Posterior cingulate gyrus (tissue), 11 donors: ENCODE results near the gene TBC1D5.

Source experiments
- DNase-seq, 10 donors: peaks; one replicate each; pipeline versions ENCODE4 v3.0.0 to v3.0.0-alpha.2; 2020 to 2021; ENCODE audit warnings: mixed read lengths in 3 of 10
- intact Hi-C: fragments of 100-400 bp; cut with DNase I; formaldehyde crosslinking; loops from one replicate; pipeline ENCODE4 v1.15.1; 2023

TBC1D5 gene

GRCh38 chr3:17330660-17331059, 411.8 kb downstream of the TBC1D5 start:
- DNase-seq: no peak
- intact Hi-C loops: no loop called here

DNA sequence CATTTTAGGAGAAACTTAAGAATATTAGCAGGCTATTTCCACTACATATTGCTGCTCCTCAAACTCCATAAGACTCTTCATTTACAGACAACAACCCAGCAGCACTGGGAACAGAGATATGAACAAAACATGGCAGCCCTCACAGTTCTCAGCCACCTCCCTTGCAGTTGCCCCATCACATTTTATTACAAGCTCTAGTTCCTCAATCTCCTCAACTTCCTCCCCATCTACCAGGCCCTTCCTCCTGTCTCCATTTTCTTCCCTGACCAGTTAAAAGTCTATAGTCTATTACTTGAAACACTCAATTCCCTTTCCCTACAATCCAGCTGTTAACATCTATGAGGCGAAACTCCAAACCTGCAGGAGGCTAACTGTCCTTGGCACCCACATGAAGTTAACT, 412.5 kb downstream of the TBC1D5 start:
- intact Hi-C loops: no loop called here
- DNase-seq: no peak

DNA sequence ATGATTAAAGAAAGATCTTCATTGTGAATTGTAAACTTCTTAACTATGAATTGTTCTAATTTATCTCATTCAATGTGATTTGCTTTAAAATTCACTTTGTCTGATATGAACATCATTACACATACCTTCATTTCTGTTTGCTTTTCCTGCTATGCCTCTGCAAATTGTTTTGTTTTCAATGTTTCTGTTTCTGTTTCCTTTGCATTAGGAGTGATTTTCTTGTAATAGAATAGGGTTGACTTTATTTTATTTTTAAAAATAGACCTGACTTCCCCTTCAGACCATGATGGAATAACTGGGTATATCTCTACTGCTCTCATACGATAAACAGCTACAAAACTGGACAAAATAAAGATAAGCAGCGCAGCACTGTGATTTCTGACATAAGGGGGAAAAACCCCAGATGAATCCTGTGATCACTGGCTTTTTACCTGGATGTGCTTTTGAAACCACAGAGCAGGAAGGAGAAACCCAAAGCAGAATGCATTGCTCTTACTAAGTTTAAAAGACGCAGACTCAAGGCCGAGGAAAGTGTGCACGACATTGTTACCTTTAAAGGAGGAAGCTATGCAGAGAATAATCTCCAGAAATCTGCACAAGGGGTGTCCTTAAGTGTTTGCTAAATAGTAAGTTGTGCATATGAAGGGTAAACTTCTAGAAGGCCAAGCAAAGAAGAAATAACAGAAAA, 420.2 kb downstream of the TBC1D5 start:
- intact Hi-C loops: no loop called here

DNA sequence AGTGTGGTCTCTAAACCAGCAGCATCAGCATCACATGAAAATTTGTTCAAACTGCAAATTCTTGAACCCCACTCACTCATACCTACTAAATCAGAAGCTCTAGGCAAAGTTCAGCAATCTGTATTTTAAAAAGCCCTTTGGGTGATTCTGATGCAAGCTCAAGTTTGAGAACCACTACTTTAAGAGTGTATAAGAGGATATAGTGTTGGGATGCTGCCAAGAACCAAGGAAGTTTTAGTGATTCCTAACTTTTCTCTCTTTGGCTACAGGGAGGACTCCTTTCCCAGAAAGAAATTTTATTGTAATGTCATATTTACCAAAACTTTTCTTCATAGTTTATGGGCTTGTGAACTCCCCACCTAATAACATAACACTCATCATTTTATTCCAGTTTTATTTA, 422.2 kb downstream of the TBC1D5 start:
- intact Hi-C loops: no loop called here
- DNase-seq: no peak

More for the DNA sequence above, 420.2 kb downstream of the TBC1D5 start:
- no peak for DNase-seq

- DNase-seq: no peak
- intact Hi-C loops: no loop called here
These were observed 426.5 kb downstream of the TBC1D5 start for GRCh38 chr3:17315897-17316296.

DNA sequence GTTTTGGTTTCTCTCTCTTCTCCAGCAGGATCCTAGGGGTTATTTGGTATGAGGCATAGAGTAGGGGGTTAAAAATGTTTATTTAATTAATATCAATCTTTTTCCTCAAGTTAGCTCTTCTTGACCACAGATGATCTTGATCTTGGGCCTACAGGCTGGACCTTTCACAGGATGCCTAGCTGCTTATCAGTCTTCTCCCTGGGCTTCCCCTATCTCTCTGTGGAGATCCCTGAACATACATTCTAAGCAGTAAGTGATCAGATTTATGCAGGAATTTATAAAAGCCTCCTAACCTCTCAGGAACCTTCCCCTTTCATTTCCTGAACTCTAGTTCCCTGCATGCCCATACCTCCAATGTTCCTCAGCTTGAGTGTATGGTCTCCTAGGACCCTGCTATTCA, 428.3 kb downstream of the TBC1D5 start:
- no peak for DNase-seq
- intact Hi-C loops: no loop called here

GRCh38 chr3:17313746-17314145, 428.7 kb downstream of the TBC1D5 start:
- intact Hi-C loops: no loop called here
- DNase-seq: no peak

DNA sequence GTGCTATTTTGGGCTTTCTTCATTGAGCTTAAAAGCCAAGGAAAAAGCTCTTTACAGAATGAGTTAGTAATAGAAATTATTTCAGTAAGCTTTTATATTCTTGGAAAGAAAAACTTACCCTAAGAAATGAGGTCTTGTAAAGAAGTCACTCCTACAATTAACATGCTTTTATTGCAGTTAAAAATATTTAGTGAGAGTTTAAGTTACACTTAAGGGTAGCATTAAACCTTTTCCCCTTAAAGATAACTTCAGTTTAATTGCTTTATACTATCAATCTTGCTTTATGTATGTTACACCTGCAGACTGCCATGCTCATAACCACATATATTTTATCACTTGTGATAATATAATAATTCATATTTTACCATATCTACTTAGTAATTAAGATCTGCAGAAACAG, 431.4 kb downstream of the TBC1D5 start:
- DNase-seq: no peak
- intact Hi-C loops: no loop called here

GRCh38 chr3:17307887-17308286, 434.5 kb downstream of the TBC1D5 start:
- DNase-seq: no peak
- intact Hi-C loops: no loop called here

GRCh38 chr3:17307482-17307881, 434.9 kb downstream of the TBC1D5 start:
- DNase-seq: no peak
- intact Hi-C loops: no loop called here

DNA sequence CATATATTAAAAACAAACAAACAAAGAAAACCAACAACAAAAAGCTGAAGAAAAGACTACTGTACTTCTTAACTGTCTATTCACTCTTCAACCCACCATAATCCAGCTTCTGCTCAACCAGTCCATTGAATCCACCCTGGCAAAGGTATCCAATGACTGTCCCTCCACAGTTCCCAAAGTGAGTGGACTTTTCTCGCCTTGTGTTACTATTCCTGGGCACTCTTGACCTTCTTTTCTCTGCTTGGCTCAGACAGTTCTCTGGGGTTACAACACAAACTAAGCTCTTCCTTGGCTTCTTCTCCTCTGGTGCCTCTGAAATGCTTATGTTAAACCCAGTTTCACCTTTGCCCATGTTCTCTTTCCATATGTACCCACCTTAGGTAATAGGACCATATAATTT, 437.5 kb downstream of the TBC1D5 start:
- no peak for DNase-seq
- intact Hi-C loops: no loop called here

GRCh38 chr3:17302774-17303173, 439.7 kb downstream of the TBC1D5 start:
- DNase-seq: no peak
- intact Hi-C loops: no loop called here

DNA sequence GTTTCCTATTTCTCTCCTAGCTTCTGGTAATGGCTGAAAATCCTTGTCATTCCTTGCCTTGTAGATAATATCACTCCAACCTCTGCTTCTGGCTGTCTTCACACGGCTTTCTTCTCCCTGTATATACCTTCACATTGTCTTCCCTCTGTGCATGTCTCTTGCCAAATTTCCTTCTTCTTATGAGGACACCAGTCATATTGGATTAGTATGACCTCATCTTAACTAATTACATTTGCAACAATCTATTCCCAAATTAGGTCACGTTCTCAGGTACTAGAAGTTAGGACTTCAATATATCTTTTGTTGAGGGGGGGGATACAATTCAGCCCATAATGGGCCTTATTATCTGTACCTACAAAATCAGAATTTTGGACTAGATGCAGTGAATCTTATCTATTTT, 440.3 kb downstream of the TBC1D5 start:
- DNase-seq: no peak
- intact Hi-C loops: no loop called here

DNA sequence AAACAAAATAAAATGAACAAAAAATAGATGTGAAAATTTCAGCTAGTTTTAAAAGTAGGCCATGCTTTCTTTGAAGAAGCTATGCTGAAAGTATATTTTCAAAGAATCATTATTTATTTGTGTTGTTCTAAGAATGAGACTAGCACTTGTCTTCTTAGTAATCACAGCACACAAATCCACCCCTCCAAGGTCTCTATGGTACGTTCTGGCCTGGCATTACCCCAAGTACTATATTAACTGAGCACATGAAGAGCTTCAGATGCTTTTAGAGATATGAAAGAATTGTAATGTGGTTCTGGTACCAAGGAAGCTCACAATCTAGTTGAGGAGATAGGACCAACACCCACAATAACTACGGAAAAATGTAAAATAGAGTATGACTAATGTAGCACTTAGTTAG, 441.2 kb downstream of the TBC1D5 start:
- no peak for DNase-seq
- intact Hi-C loops: no loop called here

GRCh38 chr3:17300441-17300840, 442.0 kb downstream of the TBC1D5 start:
- intact Hi-C loops: no loop called here
- DNase-seq: no peak

GRCh38 chr3:17298038-17298437, 444.4 kb downstream of the TBC1D5 start:
- no peak for DNase-seq
- intact Hi-C loops: no loop called here

DNA sequence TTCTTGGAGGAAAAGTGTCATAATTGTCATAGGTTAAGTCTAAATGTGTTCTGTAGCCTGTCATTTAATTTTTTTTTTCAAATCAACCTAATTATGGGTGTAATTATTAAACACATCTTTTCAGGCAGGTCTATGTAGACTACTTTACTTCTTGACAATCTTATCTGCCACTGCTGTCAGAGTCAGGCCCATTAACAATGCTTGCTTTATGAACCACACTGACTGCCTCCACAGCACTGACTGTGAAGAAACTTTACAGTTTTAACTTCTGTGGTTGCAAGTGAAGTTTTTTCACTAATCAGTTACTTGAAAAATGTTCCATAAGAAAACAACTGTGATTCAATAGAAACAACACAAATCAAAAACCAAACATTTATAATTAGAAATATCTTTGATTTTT, 449.9 kb downstream of the TBC1D5 start:
- intact Hi-C loops: no loop called here
- no peak for DNase-seq

- intact Hi-C loops: no loop called here
- DNase-seq: peak in 1 of 10 donors; percentile 63
These were observed 451.5 kb downstream of the TBC1D5 start for GRCh38 chr3:17290894-17291293.

GRCh38 chr3:17288839-17289399, 453.5 kb downstream of the TBC1D5 start:
- peak in 1 of 10 donors; percentile 69 for DNase-seq
- intact Hi-C loops: no loop called here

DNA sequence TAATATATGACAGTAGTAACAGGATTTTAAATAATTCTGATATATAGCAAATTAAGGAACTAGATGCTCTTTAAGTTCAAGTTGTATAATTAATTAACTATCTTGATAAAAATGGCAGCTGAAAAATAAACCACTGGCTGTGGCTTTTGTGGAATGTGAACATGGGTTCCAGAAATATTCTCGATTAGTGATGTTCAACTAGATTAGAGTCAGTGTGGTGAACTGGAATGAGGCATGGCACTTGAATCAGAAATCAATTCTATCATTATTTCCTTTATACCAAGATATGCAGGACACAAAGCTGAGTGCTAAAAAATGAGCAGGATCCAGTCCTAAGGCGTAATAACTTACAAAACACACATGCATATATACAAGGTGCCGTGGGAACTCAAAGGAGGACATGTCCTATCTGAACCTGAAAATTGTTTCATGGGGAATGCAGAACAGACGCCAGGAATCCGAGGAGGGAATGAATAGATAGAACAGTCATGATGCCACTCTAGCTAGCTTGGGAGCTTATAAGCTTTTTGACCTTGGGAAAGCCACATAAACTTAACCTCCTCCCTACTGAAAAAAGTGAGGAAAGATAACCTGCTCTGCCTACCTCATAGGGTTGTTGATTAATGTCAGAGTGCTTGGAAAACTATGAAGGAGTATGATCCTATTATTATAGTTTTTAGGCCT, 455.3 kb downstream of the TBC1D5 start:
- intact Hi-C loops: no loop called here
- DNase-seq: no peak

- intact Hi-C loops: no loop called here
These were observed 464.4 kb downstream of the TBC1D5 start for GRCh38 chr3:17278006-17278405.

GRCh38 chr3:17266846-17267245, 475.6 kb downstream of the TBC1D5 start:
- no peak for DNase-seq
- intact Hi-C loops: loop anchor here (5.0 kb wide), 1 partner anchor 575 kb away; no protein-coding TSS in a partner anchor

More at GRCh38 chr3:17278006-17278405, 464.4 kb downstream of the TBC1D5 start:
- no peak for DNase-seq
